GOT3 (cell line): ENCODE measurements around the gene NME1.
"Not testable (repeated sequence)": the region's sequence is repeated elsewhere in the genome, so short reads cannot be mapped to it uniquely, and the experiment has no call there.

Experiments used
- DNase-seq: peaks from one replicate; lab custom pipeline; 2025; ENCODE audit warnings: mixed read lengths; lab: John Stamatoyannopoulos, UW

NME1 gene

DNA sequence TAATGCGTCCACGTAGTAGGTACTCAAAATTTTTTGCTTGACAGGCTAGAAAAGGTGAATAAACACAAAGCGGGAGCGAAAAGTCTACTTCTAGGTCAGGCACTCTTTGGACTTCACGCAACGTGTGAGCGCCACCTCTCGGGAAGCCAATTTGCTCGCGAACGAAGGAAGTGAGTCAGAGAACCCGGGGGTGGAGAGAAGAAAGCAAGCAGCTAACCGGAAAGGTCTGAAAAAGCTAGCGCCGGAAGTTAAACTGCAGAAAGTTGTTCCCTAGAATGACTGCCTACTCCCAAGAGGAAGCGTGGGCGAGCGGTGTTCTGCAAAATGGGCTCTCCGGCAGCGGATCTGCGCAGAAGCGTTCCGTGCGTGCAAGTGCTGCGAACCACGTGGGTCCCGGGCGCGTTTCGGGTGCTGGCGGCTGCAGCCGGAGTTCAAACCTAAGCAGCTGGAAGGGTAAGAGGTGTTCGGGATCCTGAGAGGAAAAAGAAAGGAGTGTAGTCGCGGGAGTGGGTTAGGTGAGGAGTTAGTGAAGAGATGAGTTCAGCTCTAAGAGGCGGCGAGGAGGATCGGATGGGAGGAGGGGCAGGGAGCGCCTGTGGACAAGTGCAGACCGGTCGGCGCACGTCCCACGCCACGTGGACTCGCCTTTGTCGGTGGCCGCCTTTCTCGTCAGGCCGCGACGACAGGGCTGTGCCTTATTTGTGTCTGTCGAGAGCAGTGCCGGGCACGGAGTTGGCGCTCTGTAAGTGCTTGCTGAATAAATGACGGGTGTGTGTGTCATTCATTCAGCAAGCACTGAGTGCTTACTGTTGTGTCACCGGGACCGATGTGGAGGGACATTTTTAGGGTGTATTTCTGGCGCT lies at the start of gene NME1:
TSS of gene NME1 (plus strand) at position 350 of the 863 bp plus-strand sequence. CDS start 2,096 bp downstream, outside the sequence.
- peak; percentile 92 for DNase-seq

DNA sequence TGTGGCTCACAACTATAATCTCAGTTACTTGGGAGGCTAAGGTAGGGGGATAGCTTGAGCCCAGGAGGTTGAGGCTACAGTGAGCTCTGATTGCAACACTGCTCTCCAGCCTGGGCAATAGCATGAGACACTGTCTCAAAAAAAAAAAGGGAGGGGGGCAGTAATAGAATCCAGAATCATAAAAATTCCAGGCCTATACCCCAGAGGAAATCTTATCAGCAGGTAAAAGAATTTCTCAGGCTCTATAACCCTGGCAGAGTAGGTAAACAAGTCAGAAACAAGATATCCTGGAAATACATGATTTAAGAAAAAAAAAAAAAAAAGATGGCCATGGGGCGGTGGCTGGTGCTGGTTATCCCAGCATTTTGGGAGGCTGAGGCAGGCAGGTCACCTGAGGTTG lies 45.6 kb upstream of the NME1 start:
- DNase-seq, result no peak

DNA sequence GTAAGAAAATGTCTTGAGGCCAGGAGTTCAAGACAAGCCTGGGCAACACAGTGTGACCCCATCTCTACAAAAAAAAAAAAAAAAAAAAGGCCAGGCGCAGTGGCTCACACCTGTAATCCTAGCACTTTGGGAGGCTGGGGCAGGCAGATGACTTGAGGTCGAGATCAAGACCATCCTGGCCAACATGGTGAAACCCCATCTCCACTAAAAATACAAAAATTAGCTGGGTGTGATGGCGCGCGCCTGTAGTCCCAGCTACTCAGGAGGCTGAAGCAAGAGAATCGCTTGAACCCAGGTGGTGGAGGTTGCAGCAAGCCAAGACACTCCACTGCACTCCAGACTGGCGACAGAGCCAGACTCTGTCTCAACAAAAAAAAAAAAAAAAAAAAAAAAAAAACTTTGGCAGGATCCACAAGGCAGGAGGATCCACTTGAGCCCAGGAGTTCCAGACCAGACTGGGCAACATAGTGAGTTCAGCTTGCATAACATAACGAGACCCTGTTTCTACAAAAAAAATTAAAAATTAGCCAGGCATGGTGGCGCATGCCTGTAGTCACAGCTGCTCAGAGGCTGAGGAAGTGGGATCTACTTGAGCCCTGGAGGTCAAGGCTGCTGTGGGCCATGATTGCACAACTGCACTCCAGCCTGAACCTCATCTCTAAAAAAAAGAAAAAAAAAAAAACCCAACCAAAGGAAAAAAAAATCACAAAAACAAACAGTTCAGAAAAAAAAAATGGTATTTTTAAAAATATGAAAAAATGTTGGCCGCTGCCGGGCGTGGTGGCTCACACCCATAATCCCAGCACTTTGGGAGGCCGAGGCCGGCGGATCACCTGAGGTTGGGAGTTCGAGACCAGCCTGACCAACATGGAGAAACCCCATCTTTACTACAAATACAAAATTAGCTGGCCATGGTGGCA lies 40.8 kb upstream of the NME1 start:
- DNase-seq, result not testable (repeated sequence)

DNA sequence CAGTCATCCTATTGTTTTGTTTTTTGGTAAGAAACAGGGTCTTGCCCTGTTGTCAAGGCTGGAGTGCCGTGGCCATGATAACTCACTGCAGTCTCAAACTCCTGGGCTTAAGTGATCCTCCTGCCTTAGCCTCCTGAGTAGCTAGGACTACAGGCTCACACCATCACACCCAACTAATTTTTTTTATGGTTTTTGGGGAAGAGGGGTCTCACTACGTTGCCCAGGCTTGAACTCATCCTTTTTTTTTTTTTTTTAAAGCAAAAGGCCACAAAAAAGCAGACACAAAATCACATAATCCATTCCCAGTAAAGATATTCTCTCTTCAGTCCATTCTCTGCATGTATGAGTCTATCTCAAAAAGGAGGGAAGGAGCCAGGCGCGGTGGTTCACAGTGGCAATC lies 38.2 kb upstream of the NME1 start:
- DNase-seq, result no peak

DNA sequence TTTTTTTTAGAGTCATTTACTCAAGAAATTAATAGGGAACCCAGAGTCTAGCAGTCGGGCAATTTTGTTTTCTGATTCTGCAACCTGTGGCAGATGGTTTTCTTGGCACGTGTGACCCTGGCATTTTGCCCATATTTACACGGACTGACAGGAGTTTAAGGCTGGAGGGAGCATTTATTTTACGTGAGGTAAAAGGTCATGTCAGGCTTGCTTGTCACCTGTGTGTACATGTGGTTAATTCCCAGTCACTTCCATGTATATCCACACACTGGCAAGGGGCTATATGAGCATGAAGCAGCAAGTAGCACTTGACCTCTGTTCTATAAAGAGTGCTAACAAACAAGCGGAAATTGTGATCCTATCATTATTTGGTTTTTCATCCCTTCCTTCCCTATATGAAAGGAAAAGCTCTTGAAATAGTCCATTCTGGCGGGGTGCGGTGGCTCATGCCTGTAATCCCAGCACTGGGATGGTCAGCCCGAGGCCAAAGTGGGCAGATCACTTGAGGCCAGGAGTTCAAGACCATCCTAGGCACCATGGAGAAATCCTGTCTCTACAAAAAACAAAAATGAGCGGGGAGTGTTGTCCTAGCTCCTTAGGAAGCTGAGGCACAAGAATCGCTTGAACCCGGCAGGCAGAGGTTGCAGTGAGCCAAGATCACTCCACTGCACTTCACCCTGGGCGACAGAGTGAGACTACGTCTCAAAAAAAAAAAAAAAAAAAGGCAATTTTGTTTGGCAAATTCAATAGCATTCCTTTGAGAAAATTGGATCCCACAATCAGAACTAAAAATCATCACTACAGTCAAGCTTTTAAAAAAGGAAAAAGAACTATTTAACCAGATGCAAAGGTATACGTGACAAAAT lies 34.8 kb upstream of the NME1 start:
- DNase-seq, result no peak

DNA sequence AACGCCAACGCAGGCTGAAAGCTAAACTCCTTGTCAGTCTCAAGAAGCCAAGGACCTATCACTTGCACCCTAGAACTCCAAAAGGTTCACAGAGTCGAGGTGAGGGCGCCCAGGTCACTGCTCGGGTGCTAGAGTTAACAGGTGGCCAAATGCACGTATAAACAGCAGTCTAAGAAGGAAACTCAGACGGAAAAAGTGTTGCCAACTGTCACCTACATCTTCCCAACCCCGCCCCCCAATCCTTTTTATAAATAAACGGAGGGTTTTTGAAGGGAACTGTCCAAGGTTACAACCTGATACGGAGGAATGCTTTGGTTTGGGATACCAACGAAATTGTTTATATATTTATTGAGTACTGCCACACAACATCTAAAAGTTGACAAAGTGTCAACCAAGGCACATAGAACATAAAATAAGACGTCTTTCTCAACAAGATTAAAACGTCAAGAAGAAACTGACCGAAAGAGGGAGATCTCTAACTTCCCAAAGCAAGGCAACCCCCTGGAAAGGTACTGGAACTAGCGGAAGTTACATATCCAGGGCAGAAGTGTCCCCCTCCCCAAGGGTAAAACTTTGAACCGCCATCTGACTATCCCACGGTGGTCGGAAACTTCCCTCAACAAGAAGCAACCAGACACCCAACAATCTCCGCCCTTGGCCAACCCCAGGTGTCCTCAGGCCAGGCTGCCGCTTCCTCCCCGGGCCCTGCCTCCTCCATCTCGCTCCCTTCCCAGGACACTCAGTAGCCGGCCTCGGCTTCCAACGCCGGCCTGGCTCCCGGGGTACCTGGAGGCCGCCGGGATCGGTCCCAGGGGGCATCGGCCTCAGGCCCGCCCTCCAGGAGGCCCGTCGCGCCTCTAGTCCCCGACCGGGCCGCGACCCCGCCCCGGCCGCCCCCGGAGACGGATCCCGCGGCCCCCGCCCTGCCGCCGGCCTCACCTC lies 33.7 kb upstream of the NME1 start:
- no peak for DNase-seq

DNA sequence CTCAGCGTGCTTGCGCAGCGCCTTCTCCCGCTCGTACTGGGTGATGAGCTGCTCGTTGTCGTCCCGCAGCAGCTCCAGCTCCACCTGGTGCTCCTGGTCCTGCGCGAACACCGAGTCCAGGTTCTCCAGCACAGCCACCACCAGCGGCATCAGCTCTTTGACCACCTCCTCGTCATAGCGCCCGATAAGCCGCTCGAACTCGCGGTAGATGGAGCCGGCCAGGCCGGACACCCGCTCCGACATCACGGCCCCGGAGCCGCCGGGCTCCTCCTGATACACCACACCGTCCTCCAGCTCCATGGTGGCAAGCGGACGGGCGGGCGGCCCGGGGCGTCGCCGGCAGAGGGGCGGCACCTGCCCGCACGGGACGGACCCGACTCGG lies 33.0 kb upstream of the NME1 start:
- peak; percentile 49 for DNase-seq

- DNase-seq, result peak; percentile 91
Measured at GRCh38 chr17:51120739-51121619, 32.4 kb upstream of the NME1 start, which contains the start of gene SPAG9. Gene SPAG9 (minus strand): TSS chr17:51120868. CDS start chr17:51120656, 212 bp downstream.

DNA sequence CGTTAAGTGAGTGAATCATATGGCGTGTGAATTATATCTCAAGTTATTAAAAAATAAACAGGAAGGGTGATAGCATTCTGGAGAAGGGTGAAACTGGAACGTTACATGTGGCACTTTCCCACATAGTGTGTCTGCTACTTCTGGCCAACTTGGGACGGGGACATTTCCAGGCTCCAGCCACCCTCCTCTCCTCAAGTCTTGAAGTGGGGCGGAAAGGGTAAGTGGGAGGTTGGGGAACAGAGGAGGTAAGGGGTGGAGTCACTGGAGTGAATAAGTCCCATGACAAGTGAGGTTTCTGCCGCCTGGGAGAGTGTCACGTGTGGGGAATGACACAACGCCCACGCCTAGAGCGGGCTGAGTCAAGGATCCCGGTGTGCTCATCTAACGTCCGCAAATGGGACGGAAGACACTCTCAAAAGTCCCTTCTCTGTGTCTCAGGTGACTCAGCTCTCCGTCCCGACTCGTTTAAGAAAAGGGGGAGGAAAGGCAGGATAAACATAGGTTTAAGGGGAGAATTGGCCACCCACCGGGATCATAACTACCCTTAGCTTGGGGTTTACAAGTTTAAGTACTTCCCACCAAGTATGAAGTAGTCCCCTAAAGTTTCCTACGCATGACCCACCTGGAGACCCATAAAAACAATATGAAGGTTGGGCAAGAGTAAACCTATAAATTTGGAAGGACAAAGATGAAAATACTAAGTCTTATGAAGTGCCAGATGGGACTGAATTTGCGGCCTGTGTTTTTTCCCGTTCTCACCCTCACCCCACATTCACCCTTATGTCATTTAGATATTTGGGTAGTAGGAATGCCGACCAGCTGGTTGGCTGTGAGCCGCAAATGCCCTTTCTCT lies 31.5 kb upstream of the NME1 start:
- DNase-seq, result no peak

DNA sequence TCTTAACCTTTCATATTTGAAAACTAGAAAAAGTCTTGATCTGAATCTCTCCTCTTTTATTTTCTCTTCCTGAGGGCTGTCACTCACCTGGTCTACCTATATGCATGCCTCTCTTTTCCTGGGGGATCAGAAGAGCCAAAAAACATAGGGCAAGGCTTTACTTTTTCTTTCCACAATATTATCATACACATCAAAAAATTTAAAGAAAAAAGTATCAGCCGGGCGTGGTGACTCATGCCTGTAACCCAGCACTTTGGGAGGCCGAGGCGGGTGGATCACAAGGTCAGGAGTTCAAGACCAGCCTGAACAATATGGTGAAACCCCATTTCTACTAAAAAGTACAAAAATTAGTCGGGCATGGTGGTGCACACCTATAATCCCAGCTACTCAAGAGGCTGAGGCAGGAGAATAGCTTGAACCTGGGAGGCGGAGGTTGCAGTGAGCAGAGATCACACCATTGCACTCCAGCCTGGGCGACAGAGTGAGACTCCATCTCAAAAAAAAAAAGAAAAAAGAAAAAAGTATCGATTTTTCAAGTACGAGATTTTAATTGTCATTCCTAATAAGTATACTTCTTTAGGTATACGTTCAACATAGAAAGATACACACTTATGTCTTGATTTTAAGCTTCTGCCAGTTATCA lies 30.8 kb upstream of the NME1 start:
- not testable (repeated sequence) for DNase-seq

DNA sequence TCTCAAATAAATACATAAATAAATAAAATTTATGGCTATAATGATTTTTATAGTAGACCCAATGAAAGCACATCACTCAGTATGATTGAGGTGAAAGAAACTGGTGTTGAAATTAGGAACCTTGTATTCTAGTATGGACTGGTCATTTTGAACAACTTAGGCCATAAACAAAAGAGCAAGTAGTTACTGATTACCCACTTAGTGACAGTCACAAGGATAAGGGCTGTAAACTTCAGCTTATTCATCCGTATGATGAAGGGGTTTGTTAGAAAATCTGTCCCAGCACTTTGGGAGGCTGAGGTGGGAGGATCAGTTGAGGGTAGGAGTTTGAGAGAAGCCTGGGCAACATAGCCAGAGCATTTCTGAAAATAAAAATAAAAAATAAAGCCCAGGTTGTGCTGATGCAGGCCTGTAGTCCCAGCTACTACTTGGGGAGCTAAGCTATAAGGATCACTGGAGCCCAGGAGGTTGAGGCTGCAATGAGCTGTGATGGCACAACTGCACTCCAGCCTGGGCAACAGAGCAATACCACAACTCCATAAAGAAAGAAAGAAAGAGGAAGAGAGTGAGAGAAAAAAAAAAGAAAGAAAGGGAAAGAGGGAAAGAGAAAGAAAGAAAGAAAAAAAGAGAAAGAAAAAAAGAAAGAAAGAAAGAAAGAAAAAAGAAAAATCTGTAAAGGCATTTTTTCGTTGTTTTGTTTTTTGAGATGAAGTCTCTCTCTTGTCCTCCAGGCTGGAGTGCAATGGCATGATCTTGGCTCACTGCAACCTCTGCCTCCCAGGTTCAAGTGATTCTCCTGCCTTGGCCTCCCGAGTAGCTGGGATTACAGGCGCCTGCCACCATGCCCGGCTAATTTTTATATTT lies 28.5 kb upstream of the NME1 start:
- no peak for DNase-seq

DNA sequence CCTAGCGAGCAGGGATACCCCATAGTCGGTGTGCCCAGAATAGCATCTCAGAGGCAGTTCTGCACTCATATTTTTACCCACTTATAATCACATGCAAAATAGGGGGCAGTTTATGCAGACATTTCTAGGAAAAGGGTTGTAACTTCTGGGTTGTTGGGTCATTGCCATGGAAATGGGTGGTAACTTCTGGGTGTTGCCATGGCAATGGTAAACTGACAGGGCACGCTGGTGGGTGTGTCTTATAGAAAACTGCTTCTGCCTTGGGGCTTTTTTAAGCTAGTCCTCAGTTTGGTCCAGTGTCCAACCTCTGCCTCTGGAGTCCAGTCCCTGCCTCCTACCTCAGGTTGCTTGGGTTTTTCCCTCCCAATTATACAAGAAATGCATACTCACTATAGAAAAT lies 25.3 kb upstream of the NME1 start:
- no peak for DNase-seq

DNA sequence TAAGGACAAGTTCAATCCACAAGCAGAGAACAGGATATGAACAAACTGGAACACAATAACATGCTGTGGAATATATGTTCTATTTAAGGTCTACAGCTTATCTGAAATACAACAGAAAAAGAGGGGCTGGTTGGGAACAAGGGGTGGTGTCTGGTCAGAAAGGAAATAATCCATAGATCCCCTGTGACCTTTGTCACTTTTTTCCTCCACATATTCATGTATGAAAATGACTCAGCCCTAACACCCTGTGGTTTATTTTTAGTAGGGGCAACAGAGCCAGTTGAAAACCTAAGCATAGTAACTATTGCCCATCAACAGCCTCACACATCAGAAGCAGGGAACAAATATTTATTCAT lies 20.4 kb upstream of the NME1 start:
- DNase-seq, result no peak

DNA sequence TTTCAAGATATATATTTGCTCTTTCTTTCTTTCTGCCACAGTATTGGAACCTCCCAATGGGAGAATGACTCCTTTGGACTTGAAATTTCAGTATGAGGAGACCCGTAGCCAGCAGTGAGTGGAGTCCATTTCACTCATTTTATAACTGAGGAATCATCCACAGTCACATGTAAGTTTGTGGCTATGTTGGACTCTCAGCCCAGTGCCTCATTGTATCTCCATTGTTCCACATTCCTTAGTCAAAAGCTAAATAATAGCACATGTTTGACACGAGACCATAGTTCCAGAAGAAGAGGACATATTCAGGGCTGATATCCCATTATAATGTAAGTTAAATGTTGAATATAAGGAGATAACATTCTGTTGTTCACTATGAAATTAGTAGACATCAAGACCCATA lies 20.0 kb upstream of the NME1 start:
- no peak for DNase-seq

GRCh38 chr17:51135956-51136355 lies 17.4 kb upstream of the NME1 start:
- no peak for DNase-seq

- DNase-seq, result no peak
Measured at GRCh38 chr17:51142597-51142996, 10.8 kb upstream of the NME1 start.
